Heart left ventricle (tissue), 13 donors: ENCODE measurements around the gene NDUFAF3.

Experiments used
- CTCF ChIP-seq, 12 donors: fragments of 200-600 bp; sonication (generic) in 4 of 12; IDR thresholded peaks; one replicate each; pipeline versions ENCODE4 v1.5.0 to v1.8.0; 2018 to 2022; ENCODE audit warnings: antibody characterized with exemption in 12 of 12, mild to moderate bottlenecking in 5 of 12
- POLR2A ChIP-seq, 2 donors: fragments of 450-650 bp; IDR thresholded peaks; one replicate each; pipeline ENCODE4 v1.6.1; 2017; ENCODE audit warnings: antibody characterized with exemption in 2 of 2, mild to moderate bottlenecking in 2 of 2, moderate library complexity in 2 of 2
- donor health status: ischemic (EF 13 %, LVEDD 7.1; RV severe dilation, severe dysfunction).
- donor health status: DM: no; HTN: yes; CAD: no.
- donor health status: DM: no; HTN: no; CAD: no.
- donor health status: ischemic (EF 25% LVEDD 6.9; RV normal size, moderate dysfunction).
- donor health status: ischemic (EF 25% LVEDD 5.7; RV mildly dilated, moderate dysfunction).
- donor health status: ischemic (EF 35%, LVEDD 5.7; RV mildly dilated, moderate dysfunction).
- donor health status: nonischemic (EF 11% LVEDD 7.7; RV severe dilation, severe dysfunction).
- donor health status: DM: yes; HTN: yes; CAD: no.
- donor health status: PGD.
- donor health status: ischemic (EF 29% LVEDD 5.4; RV normal size, mild dysfunction).
- donor health status: nonischemic (EF 23%, LVEDD 6.1; RV moderate dilation, normal function).

GRCh38 chr3:48980295-48980694, 41.6 kb upstream of the NDUFAF3 start:
- TF ChIP-seq CTCF (IDR thresholded peaks at IDR 0.05) = no peak
- TF ChIP-seq POLR2A (IDR thresholded peaks at IDR 0.05) = no peak
